Stimulated activated CD4-positive, alpha-beta T cell treated with anti-CD3 and anti-CD28 coated beads, Interleukin-4, amount 100 ng/mL, for 48 hours (primary cell): Measurements from ENCODE around the gene CLDN10.

ENCODE experiments used
- DNase-seq, 2 donors: peaks; one replicate each; pipeline ENCODE4 v3.0.0-alpha.2; 2020; ENCODE audit warnings: low read depth in 2 of 2

Gene CLDN10

GRCh38 chr13:95601216-95601615 is 48.7 kb downstream of the CLDN10 start:
- no peak for DNase-seq

- DNase-seq = no peak
Observed at GRCh38 chr13:95601906-95602305, 49.4 kb downstream of the CLDN10 start.

GRCh38 chr13:95603887-95604555 is 51.5 kb downstream of the CLDN10 start:
- no peak for DNase-seq

- no peak for DNase-seq
Observed at GRCh38 chr13:95604556-95604915, 52.0 kb downstream of the CLDN10 start.

- no peak for DNase-seq
Observed at GRCh38 chr13:95605448-95606125, 53.1 kb downstream of the CLDN10 start.

- DNase-seq = no peak
Observed at GRCh38 chr13:95607366-95607765, 54.8 kb downstream of the CLDN10 start.

GRCh38 chr13:95608640-95609323 is 56.3 kb downstream of the CLDN10 start:
- DNase-seq = no peak

GRCh38 chr13:95614641-95615245 is 62.2 kb downstream of the CLDN10 start:
- DNase-seq = no peak

GRCh38 chr13:95615539-95615938 is 63.0 kb downstream of the CLDN10 start:
- DNase-seq = no peak

- DNase-seq = no peak
Observed at GRCh38 chr13:95620030-95620824, 67.7 kb downstream of the CLDN10 start.

- no peak for DNase-seq
Observed at GRCh38 chr13:95620825-95621498, 68.4 kb downstream of the CLDN10 start.

GRCh38 chr13:95623141-95623540 is 70.6 kb downstream of the CLDN10 start:
- no peak for DNase-seq

GRCh38 chr13:95624020-95624419 is 71.5 kb downstream of the CLDN10 start:
- no peak for DNase-seq

GRCh38 chr13:95626768-95627167 is 74.2 kb downstream of the CLDN10 start:
- DNase-seq = no peak

- DNase-seq = no peak
Observed at GRCh38 chr13:95627590-95627989, 75.1 kb downstream of the CLDN10 start.

- DNase-seq = no peak
Observed at GRCh38 chr13:95628488-95628887, 76.0 kb downstream of the CLDN10 start.

GRCh38 chr13:95629071-95629470 is 76.6 kb downstream of the CLDN10 start:
- no peak for DNase-seq
